Thoracic aorta (tissue), 2 donors: ENCODE results near the gene BMAL1. TPM values are rescaled to one million over a fixed set of nuclear protein-coding genes. Genes with fewer than 3 reads are reported as not detected.

Experiments used
- ATAC-seq: fragments of 150-250 bp; one replicate; pipeline ENCODE4 v1.8.0; 2017; ENCODE audit warnings: low read depth; ENCODE audit not compliant: insufficient number of reproducible peaks, low FRiP score
- DNase-seq: peaks from one replicate; pipeline ENCODE4 v3.0.0-alpha.2; 2020; ENCODE audit warnings: low spot score
- H3K27ac ChIP-seq, 2 donors: fragments of 200-600 bp; sonication (generic); 1 replicate in 1 of 2; 2 replicates in 1 of 2; pipeline ENCODE4 v1.5.1; 2016; ENCODE audit warnings: mild to moderate bottlenecking in 2 of 2, moderate library complexity in 2 of 2
- H3K27me3 ChIP-seq: fragments of 200-600 bp; sonication (generic); replicated peaks from 2 replicates; pipeline ENCODE4 v1.6.0; 2016; ENCODE audit warnings: mild to moderate bottlenecking; ENCODE audit not compliant: insufficient read depth
- H3K36me3 ChIP-seq: fragments of 200-600 bp; sonication (generic); one replicate; pipeline ENCODE4 v1.5.1; 2016
- H3K4me1 ChIP-seq, 2 donors: fragments of 200-600 bp; sonication (generic); 1 replicate in 1 of 2; 2 replicates in 1 of 2; pipeline versions ENCODE4 v1.5.1 to v1.6.0; 2016; ENCODE audit warnings: low read depth in 2 of 2, mild to moderate bottlenecking in 1 of 2; ENCODE audit not compliant: control insufficient read depth in 1 of 2
- H3K4me3 ChIP-seq: fragments of 200-600 bp; sonication (generic); 2 replicates; pipeline ENCODE4 v1.5.1; 2016; ENCODE audit warnings: mild to moderate bottlenecking
- H3K9me3 ChIP-seq: fragments of 200-600 bp; sonication (generic); 2 replicates; pipeline ENCODE4 v1.5.1; 2016
- CTCF ChIP-seq: fragments of 200-600 bp; sonication (generic); IDR thresholded peaks from one replicate; pipeline ENCODE4 v1.5.1; 2019; ENCODE audit warnings: antibody characterized with exemption
- total RNA-seq, 2 donors: library from RNA; depleted of rRNA; stranded (reverse); fragments of >200 nt; gene quantifications; one replicate each; pipeline versions ENCODE4 v1.1.0 to v1.2.3, GENCODE V29; 2016

Gene BMAL1
- total RNA-seq, 2 donors from 2014 or later, result 21.8 to 40.8 TPM

DNA sequence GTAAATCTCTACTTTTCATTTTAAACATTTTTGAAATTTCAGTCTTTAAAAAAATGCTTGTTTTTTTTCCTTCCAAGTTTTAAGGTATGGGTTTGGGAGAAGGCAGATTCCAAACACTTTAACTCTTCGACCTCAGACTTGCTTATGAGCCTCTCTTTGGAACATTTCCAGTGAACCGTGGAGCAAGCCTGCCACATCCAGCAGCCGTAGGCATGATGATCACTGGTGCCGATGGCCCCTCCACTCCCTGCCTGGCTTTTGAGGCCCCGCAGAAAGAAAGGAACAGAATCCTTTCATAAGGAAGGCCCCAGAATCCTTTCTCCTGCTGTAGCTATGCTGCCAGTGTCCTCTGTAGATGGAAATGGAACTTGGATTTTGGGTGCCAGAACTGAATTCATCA lies 50.7 kb downstream of the BMAL1 start:
- Histone ChIP-seq H3K4me3 (no peak overlapping the region), H3K9me3 (no peaks in the 10 kb centered on the region), H3K27me3 (no peaks in the 10 kb centered on the region), H3K4me1 (peaks cover 7 to 13% of the 10 kb centered on the region in 2 donors), H3K27ac (no peak overlapping the region), H3K36me3 (peaks cover 4% of the 10 kb centered on the region)
- no peak for TF ChIP-seq CTCF
- DNase-seq, result no peak
- ATAC-seq, result no peak

GRCh38 chr11:13329670-13330356 lies 52.2 kb downstream of the BMAL1 start:
- TF ChIP-seq CTCF, result no peak
- H3K27ac ChIP-seq, result no peak overlapping the region
- peaks cover 8 to 22% of the 10 kb centered on the region in 2 donors for H3K4me1 ChIP-seq
- no peaks in the 10 kb centered on the region for H3K27me3 ChIP-seq
- ATAC-seq, result no peak
- H3K9me3 ChIP-seq, result no peaks in the 10 kb centered on the region
- H3K36me3 ChIP-seq, result peaks cover 4% of the 10 kb centered on the region
- H3K4me3 ChIP-seq, result no peak overlapping the region
- no peak for DNase-seq

DNA sequence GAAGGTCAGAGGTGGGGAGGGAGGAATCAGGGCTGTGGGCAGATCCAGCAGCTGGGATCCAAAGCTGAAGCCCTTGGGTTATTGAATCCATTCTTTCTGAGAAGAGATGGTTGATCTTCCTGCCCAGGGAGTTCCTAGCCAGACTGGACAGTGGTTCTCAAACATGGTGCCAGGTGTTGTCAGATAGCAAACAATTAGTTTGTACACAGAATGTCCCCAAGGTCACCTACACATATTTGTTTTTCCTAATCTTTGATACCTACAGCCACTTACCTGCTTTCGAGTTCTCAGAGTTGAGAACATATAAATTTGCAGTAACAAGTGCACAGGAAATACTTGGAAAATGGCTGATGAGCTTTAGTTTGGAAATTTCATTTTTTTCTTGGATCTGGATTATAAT lies 54.5 kb downstream of the BMAL1 start:
- ATAC-seq (no peak), DNase-seq (no peak)
- H3K9me3 ChIP-seq, result no peaks in the 10 kb centered on the region
- no peaks in the 10 kb centered on the region for H3K27me3 ChIP-seq
- no peak overlapping the region for H3K27ac ChIP-seq
- no peak for TF ChIP-seq CTCF
- peaks cover 8 to 29% of the 10 kb centered on the region in 2 donors for H3K4me1 ChIP-seq
- H3K36me3 ChIP-seq, result peaks cover 4% of the 10 kb centered on the region
- no peak overlapping the region for H3K4me3 ChIP-seq

GRCh38 chr11:13333456-13333957 lies 55.9 kb downstream of the BMAL1 start:
- H3K4me1 ChIP-seq, result peaks cover 15 to 38% of the 10 kb centered on the region in 2 donors
- no peak overlapping the region for H3K27ac ChIP-seq
- no peaks in the 10 kb centered on the region for H3K9me3 ChIP-seq
- DNase-seq (no peak), ATAC-seq (no peak)
- no peaks in the 10 kb centered on the region for H3K27me3 ChIP-seq
- H3K4me3 ChIP-seq, result no peak overlapping the region
- no peak for TF ChIP-seq CTCF
- H3K36me3 ChIP-seq, result peaks cover 2% of the 10 kb centered on the region

- H3K9me3 ChIP-seq, result no peaks in the 10 kb centered on the region
- no peak for ATAC-seq
- TF ChIP-seq CTCF, result no peak
- H3K27me3 ChIP-seq, result no peaks in the 10 kb centered on the region
- H3K27ac ChIP-seq, result no peak overlapping the region
- peaks cover 20 to 46% of the 10 kb centered on the region in 2 donors for H3K4me1 ChIP-seq
- no peak for DNase-seq
- H3K36me3 ChIP-seq, result no peaks in the 10 kb centered on the region
- no peak overlapping the region for H3K4me3 ChIP-seq
Measured at GRCh38 chr11:13334034-13334786, 56.6 kb downstream of the BMAL1 start.
